GM10266 (cell line): ENCODE results near the gene NRP1.

Source experiments
- DNase-seq: peaks from one replicate; pipeline ENCODE4 v3.0.0; 2012; ENCODE audit errors: extremely low spot score
- TF ChIP-seq, protein P1 (sequence below): IDR thresholded peaks from 2 replicates; pipeline ENCODE4 v1.5.1; 2012; ENCODE audit warnings: mild to moderate bottlenecking, low read depth; ENCODE audit not compliant: control insufficient read depth, insufficient read depth; ENCODE audit errors: missing control alignments

The NRP1 gene

DNA sequence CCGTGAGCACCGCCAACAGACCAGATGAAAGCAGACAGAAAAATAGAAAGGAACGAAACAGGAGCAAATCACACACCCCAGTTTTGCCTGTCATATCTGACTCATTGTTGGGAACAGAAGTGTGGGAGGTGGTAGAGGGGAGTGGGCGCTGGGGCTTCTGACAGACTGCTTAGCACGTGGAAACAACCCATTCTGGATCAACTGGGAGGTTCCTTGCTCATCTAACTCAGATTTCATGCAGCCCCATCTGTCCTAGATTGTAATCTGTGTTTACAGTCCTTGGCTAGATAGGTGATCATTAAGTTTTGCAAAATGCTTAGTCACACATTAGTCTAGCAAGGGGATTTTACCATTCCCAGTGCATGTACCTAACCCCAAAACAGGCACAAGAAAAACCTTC lies 154.1 kb downstream of the NRP1 start:
- TF ChIP-seq, protein P1, sequence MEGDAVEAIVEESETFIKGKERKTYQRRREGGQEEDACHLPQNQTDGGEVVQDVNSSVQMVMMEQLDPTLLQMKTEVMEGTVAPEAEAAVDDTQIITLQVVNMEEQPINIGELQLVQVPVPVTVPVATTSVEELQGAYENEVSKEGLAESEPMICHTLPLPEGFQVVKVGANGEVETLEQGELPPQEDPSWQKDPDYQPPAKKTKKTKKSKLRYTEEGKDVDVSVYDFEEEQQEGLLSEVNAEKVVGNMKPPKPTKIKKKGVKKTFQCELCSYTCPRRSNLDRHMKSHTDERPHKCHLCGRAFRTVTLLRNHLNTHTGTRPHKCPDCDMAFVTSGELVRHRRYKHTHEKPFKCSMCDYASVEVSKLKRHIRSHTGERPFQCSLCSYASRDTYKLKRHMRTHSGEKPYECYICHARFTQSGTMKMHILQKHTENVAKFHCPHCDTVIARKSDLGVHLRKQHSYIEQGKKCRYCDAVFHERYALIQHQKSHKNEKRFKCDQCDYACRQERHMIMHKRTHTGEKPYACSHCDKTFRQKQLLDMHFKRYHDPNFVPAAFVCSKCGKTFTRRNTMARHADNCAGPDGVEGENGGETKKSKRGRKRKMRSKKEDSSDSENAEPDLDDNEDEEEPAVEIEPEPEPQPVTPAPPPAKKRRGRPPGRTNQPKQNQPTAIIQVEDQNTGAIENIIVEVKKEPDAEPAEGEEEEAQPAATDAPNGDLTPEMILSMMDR: no peak

DNA sequence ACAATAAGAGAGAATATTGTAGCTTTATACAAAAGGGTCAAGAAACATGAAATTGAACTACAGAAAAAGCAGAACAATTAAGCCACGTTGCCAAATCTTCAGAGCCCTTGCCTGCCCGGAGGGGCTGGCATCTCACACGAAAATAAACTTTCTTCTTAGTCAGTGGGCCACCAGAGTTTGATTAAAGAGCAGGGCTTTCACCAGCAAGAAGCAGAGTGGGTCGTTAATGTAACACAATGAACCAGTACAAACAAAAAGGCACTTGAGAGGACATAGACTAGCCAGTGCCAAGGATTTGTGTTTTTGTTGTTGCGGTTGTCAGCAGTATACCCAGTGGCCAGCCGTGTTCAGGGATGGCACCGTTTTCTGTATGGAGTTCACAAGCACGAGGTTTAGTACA lies 155.4 kb downstream of the NRP1 start:
- DNase-seq: no peak
- TF ChIP-seq, protein P1: no peak

More for the DNA sequence above, 154.1 kb downstream of the NRP1 start:
- no peak for DNase-seq

DNA sequence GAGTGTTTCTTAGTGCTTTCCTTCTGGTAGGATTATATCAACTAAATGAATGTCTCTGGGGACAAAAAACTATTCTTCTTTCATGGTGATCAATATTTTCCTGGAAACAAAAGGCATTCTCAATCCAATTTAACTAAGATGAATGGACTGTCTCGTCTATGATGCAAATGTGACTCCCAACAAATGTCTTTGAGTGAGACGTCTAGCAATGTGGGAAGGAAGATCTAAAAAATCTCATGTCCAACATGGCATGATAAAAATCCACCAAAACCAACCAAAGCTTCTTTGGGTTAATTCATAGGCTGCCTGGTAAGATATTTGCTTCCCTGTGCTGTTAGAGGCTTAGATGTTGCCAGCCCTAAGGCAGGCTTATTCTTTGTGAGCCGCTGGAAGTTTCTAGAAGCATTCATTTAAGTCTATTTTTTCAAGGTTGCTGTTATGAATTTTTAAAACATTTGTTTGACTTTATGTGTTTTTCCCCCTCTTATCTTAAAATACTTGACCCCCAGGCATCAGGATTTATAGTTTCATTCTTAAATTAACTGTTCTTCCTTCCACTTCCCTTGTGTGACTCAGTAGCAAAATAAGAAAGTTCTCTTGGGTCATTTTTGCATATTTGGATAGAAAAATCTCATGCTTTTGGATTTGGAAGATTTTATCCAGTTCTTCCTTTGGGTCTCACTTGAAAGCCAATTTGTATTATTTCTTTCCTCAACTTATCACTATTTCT lies 156.3 kb downstream of the NRP1 start:
- no peak for DNase-seq

DNA sequence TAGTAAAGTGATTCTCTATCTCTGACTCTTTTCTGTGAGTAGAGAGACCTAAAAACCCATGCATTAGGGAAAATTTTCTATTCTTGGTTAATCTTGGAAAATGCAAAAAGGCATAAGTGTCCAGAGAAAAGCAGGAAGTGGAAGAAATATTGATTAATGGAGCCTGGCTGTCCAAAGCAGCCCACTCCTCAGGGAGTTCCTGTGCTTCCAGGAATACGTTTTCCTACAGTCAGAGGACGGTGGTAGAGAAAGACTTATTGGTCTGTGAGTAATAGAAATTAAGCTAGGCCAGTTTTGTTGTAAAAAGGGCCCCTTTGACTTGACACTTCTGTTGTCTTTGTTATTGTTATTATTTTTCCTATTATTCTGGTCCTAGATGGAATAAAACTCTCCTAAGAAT lies 157.8 kb downstream of the NRP1 start:
- DNase-seq: no peak
- TF ChIP-seq, protein P1: no peak

More for the DNA sequence above, 156.3 kb downstream of the NRP1 start:
- TF ChIP-seq, protein P1: no peak

DNA sequence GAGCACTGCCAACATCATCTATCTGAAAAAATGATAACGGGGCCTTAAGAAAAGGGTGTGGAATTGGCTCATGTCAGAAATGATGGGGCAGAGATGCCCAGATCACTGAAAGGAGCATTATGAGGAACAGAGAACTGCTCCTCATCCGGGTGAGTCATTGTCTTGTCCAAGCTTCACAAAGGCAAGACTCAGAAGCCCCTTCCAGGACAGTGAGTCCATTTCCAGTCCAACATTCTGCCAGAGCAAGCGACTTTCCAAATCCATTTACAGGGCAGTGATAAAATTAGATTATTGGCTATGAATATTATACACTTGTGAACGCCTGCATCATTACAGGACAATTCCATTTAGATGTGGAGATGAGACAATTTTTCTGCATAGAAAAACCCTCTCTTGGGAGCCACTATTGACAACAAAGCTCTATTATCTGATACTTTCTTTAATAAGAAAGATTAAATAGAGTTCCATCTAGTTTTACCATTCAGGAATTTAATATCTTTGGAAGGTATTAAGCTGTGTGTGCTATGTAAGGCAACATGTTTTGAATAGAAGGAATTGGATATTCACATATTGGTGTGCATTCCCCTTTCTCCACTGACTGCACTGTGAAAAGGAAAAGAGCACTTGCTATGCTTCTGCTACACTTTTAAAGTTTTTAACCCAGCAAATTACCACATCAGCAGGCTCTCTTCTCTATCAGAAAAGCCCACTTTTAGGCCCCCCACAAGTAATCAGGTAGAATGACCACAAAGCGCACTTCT lies 159.6 kb downstream of the NRP1 start:
- TF ChIP-seq, protein P1: no peak
- DNase-seq: no peak

DNA sequence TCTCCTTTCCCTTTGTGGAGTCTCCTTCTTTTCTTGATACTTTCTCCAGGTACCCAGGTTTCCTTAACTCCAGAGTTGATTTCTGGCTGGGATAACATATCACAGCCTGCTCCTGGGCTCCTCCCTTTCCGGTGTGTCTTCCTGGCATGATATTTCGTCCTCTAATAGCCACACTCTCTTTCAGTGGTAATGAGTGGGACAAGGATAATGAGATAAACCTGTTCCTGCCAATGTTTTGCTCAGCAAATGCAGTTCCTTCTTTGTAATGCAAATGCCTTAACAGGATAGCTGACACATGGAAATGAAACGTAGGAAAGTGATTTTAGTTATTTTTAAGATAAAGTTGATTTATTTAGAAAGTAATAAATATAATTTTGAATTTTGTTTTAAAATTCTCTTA lies 168.6 kb downstream of the NRP1 start:
- TF ChIP-seq, protein P1: no peak
- no peak for DNase-seq
